Measurements from ENCODE around the gene ANO10.
"Not testable (repeated sequence)": the region's sequence is repeated elsewhere in the genome, so short reads cannot be mapped to it uniquely, and the experiment has no call there.

ANO10 gene

DNA sequence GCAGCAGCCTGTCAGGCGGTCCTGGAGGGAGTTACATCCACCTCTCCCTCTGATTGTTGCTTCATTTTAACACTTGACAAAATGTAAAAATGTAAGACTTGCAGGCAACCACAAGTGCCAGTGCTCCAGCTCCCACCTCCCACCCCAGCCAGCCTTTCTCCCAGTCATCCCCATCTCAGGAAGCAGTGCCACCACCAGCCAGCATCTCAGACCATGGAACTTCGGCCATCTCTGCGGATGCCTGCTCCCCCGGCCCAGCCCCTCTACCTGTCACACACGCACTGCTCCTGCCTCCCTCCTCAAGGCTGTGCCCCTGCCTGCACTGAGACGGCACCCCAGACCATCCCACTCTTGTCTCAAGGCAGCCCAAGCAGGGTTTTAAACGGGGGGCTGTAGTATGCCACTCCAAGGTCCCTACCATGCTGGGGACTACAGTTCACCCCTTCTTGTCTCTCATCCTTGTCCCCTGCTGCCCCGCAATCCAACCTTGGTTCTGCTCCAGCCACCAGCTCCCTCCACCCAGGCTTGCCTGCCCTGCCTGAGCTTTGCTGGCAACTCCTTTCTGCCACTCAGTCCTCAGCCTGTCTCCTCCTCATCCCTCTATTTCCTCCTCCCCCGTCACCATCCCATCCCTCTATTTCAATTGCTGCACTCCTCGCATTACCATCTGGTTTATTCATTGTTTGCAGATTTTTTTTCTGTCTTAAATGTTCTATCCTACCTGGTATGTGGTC lies 249.6 kb downstream of the ANO10 start:
- no peak for DNase-seq (ENCODE audit: low read depth)

DNA sequence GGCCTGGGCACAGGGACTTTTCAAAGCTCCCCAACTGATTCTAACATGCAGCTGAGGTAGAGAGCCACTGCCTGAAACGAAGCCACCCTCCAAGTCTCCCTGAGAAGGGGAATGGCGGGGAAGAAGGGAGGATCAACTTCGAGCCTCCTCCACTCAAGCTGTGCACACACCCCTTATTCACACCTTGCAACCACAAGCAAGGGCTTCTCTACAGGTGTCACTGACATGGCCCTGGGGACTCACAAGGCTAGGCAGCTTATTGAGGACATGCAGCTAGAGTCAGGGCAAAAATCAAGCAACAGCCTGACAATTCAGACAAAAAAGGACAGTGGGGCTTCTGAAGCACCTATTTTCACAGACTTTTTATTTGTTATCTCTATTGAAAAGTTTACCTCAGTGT lies 250.3 kb downstream of the ANO10 start:
- DNase-seq (ENCODE audit: low read depth), result no peak

DNA sequence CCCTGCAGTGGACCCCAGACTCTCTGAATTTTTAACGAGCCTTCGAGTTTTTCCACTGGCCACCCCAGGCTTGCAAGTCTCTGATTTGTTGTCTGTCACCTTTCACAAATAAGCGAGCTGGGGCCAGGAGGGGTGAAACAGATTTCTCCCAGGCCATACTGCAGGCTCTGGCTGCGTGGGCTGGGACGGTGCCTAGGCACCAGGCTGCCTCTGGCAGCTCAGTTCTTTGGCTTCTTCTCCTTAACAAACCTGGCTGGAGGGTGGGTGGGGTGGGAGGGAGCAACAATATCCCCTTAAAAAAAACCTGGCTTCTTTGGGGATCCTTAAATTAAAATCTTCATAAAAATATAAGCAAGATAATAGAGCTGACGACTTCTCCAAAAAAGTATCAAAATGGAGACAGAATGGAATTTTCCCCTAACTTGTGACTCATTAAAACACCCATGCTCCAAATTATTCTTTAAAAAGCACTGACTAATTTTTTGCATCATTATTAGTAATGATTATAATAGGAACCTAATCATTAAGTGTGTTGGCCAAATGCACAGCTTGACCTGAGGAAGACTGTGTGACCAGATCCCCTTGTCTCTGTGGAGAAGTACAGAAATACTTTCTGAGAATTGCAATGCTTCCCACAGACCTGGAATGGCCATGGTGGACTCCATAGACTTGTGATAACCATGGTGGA lies 251.4 kb downstream of the ANO10 start:
- no peak for DNase-seq (ENCODE audit: low read depth)

DNA sequence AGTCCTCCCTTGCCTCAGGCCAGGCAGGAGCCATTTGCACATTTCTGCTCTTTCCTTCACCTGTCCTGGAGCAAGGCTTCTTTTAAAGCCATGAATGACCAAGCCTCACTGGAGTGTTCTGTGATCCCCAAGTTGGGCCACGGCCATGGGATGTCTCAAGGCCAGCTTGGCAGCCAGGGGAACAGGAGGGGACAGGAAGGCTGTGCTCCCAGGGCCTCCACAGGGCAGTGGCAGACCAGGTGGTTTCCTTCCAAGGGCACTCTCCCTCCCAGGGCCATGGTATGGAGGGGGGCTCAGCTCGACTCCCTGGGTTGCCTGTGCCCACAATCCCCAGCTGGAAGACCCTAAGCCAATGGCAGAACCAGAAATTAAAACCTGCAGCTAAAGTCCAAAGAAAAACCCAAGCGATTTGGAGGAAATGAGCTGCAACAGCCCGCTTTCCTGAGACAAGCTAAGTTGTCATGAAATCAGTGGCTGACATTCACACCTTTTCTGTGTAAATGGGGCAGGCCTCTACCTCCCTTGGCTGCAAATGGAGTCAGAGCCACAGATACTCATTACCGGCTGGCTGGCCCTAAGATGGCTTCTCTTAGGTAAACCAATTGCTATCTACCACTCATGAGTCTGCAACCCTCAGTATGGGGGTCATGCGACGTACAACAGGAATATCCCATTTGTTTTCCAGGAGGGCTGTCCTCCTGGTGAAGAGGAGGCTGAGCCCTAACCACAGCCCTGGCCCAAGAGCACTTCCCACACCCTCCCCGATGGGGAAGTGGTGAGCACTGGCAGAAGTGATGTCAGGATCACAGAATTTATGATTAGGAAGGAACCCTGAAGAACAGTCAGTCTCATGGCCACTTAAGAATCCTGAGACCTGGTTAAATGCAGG lies 252.2 kb downstream of the ANO10 start:
- peak; percentile 39 for DNase-seq (ENCODE audit: low read depth)

DNA sequence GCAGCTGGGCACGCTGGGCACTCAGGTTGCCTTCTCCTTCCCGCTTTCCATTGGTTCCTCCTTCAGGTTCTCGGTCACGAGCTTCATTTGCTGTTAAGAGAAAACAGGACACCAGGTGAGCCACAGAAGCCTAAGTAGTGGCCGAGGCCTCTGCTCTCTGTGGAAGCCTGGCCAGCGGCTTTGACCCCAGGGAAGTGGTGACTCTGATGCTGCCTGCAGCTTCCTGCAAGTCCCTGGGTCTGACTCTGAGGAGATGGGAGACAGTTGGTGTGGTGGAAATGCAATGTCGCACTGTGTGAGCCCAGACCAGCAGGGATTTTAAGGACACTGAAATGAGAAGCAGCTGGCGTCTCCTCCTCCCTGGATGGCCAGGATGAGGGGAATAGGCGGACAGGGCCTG lies 254.9 kb downstream of the ANO10 start:
- DNase-seq (ENCODE audit: low read depth), result no peak

DNA sequence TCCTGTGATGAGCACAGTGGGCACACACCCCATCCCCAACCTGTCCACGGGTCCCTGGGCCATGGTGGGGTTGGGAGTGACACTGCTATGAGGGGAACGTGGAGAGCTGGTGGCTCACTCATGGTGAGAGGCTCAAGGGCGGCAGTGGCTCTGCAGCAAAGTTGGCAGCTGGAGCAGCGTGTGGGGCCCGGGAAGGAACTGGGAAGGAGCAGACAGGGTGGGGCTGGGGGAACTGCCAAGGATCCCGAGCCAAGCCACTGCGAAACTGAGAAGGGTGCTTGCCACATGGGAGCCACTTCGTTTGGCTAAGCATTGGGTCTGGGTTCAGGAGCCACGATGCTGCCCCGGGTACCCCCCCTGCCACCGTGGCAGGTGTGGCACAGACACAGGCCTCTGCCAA lies 255.3 kb downstream of the ANO10 start:
- no peak for DNase-seq (ENCODE audit: low read depth)

DNA sequence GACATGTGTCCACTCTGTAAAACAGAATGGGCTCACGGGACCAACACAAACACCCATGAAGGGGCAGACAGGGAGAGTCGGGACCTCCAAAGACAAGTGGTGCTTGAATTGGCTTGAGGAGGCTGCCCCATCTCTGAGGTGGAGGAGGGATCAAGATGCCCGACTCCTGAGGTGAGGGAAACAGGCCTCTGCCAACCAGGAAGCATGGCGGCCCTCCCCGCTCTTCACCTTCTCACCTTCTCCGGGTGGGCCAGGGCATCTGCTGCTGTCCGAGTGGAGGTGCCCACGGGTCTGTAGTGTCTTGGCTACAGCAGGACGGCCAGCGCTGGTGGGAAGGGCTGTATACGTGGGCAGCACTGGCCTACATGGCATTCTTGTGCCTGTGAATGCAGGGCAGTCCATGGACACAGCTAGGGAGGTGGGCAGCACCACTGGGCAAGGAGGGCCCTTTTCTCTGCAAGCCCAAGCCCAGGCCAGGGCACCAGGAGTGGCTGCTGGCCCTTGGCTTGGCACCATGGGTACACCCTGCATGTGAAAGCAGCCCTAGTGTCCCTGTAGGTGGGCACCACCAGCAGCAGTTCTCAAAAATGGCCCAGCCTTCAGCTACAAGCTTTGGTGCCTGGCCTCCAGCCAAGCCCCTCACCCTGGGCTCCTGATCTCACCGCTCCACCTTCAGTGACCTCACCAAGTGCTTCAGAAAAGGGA lies 256.1 kb downstream of the ANO10 start:
- no peak for DNase-seq (ENCODE audit: low read depth)

DNA sequence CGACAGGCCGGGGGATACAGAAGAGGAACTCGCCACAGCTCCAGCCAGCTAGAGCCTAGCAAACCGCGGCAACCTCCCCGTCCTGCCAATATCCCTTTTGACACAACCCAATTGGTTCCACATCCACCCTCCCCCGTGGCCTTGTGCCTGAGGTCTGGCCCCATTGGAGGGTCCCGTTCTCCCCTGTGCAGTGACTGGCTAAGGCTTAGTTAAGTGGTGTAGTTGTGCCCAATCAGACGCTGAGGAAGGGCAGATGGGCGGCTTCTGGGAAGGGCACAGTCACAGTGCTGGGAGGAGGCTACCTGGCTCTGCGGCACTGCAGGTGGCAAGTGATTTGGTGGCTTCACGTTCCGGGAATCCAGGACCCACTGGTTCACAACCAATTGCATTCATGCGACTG lies 256.9 kb downstream of the ANO10 start:
- no peak for DNase-seq (ENCODE audit: low read depth)

DNA sequence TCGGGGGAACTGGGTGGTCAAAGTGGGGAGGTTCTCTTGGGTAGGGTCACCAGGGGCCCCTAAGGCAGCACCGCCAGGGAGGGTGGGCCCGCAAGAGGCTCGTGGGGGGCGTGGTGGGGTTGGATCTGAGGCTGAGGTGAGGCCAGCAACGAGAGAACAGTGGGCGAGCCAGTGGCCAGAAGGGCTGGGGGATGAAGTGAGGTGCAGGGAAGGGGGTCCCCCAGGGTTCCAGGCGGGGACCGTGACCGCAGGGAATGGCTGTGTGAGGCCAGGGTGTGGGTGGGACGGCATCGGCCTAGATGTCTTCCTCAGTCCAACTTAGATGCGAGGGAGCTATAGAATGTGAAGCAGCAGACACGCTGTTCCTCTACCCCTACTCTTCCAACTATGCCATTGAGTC lies 257.3 kb downstream of the ANO10 start:
- DNase-seq (ENCODE audit: low read depth), result no peak

DNA sequence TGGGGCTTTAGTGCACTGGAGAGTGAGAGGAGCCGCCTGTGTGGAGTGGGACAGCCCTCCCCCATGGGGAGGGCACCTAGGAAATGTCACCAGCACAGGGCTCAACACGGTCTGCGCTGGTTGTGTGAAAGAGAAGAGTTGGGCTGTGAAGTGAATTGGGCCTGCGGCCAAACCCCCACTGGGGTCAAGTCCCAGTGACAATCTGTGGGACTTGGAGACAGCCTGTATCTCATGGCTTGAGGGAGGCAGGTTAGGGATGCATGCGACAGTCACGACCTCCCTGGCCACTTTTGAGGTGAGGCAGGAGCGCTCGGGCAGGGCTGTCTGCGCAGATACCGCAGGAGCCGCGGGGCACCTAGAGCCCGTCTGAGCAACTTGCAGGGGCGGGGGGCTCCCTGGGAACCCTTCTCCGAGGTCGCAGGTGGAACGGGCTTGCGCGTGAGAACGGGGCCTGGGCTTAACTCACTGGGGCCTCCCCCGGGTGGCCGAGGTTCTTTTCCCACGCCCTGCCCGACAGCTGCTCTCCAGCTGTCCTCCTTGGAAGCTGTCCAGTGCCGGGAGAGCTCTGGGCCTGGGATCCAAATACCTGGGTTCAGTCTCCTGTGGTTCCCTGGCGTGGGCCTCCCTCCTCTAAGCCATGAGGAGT lies 258.1 kb downstream of the ANO10 start:
- no peak for DNase-seq (ENCODE audit: low read depth)

DNA sequence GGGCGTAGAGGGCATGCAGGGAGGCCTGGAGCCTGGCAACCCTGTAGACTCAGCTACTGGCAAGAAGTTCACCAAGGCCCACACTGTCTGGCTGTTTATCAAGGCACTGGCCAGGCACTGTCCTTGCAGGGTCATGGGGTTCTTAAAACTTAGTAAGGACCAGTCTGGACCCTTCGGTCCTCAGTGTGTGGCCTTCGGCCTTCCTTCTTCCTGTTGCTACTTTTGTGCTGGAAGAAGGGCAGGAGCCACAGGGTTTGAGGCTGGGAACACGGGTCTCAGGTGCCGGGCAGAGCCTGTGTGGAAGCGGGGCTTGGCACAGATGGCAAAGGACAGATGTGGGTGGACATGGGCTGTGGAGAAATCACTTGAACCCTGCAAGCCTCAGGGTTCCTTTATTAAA lies 258.9 kb downstream of the ANO10 start:
- DNase-seq (ENCODE audit: low read depth), result no peak

DNA sequence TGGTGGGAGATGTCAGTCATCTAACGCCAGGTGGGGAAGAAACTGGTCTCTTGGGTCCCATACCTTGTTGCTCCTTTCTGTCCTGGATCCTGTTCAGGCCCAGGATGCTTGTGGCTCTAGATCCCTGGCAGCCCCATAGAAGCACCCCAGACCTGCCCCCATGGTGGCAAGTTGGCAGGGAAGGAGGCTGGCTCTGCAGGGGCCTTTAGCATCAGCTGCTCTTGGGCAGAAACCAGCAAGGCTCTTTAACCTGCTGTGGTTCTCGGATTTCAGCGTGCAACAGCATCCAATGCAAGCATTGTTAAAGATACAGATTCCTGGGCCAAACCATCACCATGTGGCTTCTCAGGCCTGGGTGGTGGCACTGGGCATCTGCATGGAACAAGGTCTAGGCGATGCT lies 259.6 kb downstream of the ANO10 start:
- DNase-seq (ENCODE audit: low read depth), result no peak

DNA sequence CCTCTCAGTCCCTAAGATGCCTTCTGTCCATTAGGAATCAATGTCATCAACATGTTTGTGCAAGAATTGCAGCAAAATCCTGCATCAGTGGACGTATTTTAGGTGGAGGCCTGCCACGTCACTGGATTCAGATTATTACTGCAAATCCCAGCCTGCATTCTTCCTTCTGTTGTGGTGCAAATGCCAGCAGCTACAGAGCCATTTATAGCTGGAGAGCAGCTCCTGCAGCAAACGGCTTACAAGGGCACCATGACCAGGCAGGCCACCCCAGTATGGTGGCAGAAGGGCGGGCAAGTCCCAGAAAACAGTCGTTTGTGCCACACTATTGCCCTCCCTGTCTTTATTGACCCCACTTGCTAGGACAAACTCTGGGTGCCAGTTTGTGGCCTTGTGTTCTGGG lies 260.7 kb downstream of the ANO10 start:
- no peak for DNase-seq (ENCODE audit: low read depth)

DNA sequence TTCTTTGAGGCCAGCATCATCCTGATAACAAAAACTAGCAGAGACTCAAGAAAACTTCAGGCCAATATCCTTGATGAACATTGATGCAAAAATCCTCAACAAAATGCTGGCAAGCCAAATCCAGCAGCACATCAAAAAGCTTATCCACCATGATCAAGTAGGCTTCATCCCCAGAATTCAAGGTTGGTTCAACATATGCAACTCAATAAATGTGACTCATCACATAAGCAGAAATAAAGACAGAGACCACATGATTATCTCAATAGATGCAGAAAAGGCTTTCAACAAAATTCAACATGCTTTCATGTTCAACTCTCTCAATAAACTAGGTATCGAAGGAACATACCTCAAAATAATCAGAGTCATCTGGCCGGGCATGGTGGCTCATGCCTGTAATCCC lies 265.8 kb downstream of the ANO10 start:
- not testable (repeated sequence) for DNase-seq (ENCODE audit: low read depth)

DNA sequence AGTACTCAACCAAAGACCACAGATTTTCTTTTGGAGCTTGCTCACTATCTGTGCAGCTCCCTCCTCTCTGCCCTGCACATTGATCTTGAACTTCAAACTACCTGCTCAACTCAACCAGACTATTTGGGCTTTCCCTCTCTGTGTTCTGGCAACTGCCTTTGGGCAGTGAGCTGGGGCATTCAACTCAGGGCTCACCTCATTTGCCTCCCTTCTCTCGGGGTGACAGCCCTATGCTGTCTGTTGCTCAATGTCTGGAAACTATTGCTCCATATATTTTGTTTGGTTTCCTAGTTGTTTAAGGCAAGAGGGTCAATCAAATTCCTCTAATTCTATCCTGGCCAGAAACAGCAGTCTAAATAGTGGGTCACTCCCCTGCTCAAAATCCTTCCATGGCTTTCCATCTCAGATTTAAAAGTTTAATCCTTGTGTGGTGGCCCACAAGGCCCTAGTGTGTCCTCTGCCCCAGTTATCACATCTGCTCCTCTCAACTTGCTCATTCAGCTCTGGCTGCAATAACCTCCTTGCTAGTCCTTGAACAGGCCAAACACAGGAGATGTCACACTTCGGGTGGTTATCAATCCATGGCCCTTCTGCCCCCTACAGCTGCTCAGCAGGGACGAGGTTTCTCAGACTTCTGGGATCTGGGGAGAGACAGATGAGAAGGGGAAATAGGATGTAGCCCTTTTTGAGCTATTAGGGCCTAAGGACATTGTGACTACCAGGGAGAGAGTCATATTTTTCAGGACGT lies 267.7 kb downstream of the ANO10 start:
- DNase-seq (ENCODE audit: low read depth), result no peak

DNA sequence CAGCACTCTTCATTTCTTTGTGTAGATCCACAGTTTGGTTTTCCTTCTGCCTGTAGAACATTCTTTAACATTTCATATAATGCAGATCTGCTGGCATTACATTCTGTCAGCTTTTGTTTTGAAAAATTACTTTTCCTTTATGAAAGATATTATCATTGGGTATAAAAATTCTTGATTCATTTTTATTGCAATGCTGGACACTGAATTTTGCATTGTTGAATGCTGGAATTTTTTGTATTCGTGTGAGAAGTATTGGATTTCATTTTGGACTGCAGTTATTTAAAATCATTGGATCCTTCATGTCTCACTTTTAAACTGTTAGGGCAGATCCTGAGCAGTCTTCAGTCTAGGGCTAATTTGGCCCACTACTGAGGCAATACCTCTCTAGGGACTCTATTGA lies 268.4 kb downstream of the ANO10 start:
- DNase-seq (ENCODE audit: low read depth), result no peak

DNA sequence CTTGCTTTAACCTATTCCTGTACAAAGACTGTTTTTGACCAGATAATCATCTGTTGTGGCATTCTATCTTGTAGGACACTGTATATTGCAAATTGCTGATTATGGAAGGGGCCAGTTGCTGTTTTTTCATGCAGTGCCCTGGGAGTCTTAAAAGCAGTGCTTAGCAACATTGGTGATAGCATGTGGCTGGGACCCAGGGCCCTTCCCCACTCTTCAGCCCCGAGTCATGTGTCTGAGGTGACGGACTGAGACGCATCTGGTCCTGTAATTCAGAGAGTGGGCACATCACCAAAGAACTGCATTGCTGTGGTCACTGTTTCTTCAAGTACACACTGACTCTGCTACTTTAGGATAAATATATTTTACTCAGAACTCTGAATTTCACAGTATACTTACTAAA lies 272.1 kb downstream of the ANO10 start:
- DNase-seq (ENCODE audit: low read depth), result no peak

DNA sequence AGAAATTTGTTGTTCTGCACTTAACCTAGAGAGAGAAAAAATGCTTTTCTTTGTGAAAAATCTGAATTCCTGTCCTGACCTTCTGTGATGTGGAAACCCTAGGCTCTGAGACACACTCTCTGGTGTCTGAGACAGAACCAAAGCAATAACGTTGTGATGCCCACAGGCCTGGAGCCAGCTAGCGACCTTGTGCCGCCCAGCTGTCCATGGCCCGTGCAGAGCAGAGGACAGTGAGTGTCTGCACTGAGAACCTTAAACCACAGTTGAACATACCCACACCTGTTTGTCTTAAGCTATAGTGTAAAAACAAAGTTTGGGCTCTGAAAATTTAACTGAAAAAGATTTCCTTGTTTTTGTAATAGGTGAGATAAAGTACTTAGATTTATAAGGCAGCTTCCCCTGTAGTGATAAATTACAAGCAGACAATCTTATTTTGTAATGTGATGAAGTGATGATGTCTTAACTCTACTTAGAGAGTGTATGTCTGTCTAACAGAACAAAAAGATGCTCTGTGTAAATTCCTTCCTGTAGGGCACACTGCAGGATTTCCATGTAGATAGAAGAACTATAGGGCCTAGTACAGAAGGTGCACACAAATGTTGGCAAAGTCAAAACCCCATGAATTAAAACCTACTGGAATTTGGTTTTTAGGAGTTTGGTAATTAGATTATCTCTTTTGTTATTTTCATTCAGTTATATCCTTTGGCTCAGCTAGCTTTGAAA lies 272.8 kb downstream of the ANO10 start:
- DNase-seq (ENCODE audit: low read depth), result no peak

DNA sequence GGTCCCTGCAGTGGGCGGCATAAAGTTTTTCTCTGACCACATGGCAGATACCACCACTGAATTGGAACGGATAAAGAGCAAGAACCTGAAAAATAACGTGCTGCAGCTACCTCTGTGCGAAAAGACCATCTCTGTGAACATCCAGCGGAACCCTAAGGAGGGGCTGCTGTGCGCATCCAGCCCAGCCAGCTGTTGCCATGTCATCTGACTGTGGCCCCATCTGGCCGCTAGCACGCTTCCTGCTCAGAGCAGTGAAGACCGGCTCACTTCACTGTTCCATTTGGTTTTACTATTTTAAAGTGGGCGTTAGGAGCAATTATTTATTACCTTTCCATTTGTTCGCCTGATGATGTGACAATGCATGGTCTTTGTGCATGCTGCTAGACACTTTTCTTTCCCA lies 273.5 kb downstream of the ANO10 start:
- DNase-seq (ENCODE audit: low read depth), result no peak

DNA sequence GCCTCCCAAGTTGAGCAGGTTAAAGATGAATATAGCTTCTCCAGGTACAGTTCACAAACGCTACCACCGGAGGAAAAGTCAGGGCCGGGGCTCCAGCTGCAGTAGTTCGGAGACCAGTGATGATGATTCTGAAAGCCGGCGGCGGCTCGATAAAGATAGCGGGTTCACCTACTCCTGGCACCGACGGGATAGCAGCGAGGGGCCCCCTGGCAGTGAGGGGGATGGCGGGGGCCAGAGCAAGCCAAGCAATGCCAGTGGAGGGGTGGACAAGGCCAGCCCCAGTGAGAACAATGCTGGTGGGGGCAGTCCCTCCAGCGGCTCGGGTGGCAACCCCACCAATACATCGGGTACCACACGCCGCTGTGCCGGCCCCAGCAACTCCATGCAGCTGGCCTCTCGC lies 274.0 kb downstream of the ANO10 start:
- DNase-seq (ENCODE audit: low read depth), result no peak

All from amniotic epithelial cell (primary cell).